Embryonic facial prominence (tissue), 1 donor: ENCODE data around the gene FMNL3.

Source experiments
- DNase-seq: peaks from one replicate; pipeline ENCODE4 v3.0.0-alpha.2; 2016; ENCODE audit errors: extremely low spot score

The FMNL3 gene

DNA sequence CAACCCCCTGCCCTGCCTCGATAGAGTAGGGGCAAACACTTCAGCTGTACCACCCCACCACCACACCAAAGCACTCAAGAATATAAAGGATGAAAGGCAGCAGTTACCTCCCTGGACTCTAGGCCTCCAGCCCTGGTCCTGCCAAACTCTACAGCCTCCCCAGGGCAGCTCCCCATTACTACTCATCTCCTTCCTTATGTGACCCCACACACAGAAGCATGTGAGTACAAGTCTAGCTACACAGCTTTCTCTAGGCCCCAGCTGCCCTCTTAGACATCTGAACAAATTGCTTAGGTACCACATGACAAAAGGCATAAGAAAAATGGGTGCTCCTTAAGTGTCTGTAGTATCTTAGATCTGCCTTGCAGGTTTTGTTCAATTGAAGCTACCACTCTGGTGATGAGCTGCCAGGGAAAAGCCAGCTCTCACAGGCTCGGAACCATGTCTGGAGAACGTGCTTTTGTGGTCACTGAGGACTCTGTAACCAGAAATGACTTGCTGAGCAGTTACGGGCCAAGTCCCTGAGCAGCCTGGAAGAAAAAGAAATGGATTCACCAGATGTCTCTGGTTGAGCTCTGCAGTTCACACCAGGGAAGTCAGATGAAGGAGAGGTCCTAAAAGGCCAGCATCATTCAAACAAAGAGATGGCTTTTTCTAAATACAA is 32.8 kb downstream of the FMNL3 start:
- DNase-seq: no peak

- peak; percentile 79 for DNase-seq
Observed at GRCh38 chr12:49673446-49674317, 33.5 kb downstream of the FMNL3 start.

DNA sequence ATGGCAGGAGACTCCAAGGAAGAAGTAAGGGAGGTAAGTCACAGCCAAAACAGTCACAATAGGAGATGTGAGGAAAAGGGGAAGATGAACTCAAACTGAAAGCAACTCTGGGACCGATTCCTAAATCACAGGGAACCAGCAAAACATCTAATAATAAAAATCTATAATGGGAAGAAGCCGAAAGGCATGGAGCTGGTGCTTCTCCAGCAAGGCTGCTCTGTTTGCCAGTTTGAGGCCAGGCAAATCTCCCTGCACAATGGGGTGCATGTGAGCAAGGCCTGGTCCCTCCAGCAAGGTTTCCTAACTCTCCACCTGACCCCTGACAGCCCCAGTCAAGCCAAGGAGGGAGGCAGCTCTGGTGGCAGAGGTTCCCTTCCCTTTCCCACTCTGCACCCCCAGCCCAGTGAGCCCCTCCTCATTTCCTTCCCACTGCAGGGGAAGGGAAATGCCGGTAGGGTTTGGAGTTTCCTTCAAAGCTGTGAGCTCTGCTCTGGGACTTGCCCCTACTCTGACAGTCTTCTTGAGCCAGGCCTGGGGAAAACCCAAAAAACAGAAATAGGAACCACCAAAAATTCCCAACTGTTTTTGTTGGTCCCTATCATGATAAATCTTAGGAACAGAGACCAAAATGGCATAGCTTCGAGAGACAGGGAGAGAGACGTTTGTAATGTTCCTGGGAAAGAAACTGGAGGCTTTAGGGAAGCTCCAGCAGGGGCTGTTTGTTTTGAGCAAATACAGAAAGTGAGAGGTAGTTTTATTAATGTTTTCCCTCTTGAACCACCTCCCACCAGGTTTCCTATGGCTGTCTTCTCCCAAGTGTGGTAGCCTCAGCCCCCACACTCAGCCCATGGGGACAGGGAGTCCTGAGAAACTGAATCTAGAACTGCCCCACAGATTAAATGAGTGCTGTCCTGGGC is 34.6 kb downstream of the FMNL3 start:
- no peak for DNase-seq

DNA sequence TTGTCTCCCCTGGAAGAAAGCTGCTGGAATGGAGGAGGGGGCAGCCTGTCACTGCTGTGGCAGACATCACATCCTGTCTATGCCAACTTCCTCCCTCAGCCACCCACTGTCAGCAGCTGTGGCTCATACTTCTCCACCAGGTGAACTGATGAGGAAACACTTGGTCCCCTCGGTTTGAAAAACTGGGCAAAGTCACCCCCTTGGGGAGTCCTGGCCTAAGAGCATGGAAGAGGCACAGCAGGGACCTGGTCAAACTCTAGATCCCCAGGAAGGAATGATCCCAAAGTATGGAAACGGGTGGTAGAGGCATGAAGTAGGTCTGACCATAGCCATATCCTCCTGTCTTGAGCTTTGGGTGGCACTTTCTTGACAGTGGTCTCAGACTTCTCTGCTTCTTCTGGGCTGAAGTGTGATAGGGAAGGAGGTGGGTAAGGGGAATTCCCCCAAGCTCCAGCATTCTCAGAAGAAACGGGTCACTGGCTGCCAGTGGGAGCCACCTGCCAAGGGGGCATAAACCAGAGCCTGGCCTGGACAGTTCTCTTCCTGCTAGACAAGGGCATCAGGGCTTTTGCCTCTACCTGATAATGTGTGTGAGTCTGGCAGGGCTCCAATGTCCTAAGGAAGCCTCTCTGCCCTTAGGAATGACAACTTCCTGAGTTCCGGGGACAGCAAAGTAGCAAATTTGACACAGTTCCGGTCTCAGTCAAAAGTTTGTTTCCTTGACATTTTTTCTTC is 36.0 kb downstream of the FMNL3 start:
- no peak for DNase-seq

DNA sequence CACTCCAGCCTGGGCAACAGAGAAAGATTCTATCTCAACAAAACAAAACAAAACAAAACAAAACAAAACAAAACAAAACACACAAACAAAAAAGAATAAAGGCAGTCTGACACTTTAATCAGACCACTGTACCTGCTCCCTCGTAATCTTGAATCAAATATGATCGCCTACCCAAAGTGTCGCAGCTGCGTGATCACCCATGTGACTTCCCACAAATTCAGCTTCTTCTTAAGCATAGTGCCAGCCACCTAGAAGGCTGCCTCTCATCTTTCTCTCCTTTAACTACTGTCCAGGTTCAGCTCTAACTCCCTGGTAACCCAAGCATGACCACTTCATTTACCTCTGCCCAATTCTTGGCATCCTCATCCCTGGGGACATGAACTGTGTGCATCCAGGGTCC is 37.4 kb downstream of the FMNL3 start:
- no peak for DNase-seq

GRCh38 chr12:49667325-49668090 is 39.7 kb downstream of the FMNL3 start:
- no peak for DNase-seq

DNA sequence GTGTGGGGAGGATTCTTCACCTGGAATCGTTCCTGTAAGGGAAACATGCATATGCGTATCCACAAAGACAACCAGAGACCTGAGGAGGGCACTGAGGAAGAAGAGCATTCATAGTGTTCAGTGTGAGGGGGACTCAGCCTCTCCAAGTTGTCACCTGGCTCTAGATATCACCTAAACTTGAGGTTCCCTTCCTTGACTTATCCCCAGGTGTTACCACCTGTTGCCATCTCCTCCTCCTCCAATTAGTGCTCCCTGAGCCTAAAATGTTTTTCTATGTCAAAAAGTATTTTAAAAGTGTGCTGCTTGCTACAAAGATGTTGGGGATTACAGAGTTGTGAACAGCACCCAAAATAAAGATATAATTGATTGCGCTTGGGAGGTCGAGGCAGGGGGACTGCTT is 41.0 kb downstream of the FMNL3 start:
- no peak for DNase-seq

- no peak for DNase-seq
Observed at GRCh38 chr12:49665384-49665783, 41.8 kb downstream of the FMNL3 start.

- DNase-seq: no peak
Observed at GRCh38 chr12:49664591-49665239, 42.5 kb downstream of the FMNL3 start.

GRCh38 chr12:49664167-49664566 is 43.0 kb downstream of the FMNL3 start:
- no peak for DNase-seq

- DNase-seq: peak; percentile 38
Observed at GRCh38 chr12:49662998-49663843, 44.0 kb downstream of the FMNL3 start.

DNA sequence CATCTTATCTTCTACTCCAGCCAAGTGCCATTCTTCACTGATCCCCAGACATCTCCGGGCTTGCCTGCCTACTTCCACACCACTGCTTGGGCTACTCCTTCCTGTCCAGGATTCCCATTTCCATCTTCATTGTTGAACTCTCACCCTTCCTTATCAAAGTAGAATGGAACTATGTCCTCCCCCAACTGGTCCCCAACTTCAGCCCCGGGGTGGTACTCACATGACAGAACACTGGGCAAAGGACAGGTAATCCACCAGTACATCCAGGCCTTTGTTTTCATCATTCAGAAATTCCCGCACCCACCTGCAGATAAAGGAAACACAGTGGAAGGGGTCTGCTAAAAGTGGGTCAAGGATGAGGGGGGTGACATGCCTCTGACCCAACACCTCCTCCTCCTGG is 45.5 kb downstream of the FMNL3 start:
- no peak for DNase-seq

- no peak for DNase-seq
Observed at GRCh38 chr12:49661191-49661590, 46.0 kb downstream of the FMNL3 start.

- no peak for DNase-seq
Observed at GRCh38 chr12:49659753-49660152, 47.5 kb downstream of the FMNL3 start.

GRCh38 chr12:49658276-49658675 is 48.9 kb downstream of the FMNL3 start:
- DNase-seq: no peak

DNA sequence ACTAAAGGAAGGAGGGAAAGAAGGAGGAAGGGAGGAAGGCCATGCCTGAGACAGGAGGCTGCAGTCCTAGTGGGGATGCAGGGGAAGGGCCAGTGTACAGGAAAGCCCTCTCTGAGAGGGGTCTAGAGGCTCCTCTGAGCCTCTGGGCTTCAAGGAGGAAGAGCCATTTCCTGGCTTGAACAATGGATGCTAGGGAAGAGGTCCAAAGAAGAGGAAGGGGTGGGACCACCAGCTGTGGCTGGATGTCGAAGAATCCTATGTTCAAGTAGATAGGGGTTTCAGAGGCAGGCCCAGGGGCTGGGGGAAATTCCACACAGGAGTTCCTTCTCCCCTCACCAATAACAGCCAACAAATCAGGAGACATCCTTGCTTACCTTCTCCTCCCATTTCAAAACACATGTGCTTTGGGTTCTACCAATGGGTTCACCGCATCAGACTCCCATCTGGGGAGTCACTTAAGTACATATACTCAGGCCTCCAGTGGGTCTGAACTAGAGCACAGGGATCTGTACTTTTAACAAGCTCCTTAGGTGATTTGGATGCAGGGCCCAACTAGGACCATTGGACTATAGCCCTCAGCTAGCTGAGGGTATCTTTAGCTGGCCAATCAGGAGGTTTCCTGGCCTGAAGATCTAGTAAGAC is 51.5 kb downstream of the FMNL3 start:
- DNase-seq: no peak

GRCh38 chr12:49654715-49655114 is 52.5 kb downstream of the FMNL3 start:
- DNase-seq: no peak

DNA sequence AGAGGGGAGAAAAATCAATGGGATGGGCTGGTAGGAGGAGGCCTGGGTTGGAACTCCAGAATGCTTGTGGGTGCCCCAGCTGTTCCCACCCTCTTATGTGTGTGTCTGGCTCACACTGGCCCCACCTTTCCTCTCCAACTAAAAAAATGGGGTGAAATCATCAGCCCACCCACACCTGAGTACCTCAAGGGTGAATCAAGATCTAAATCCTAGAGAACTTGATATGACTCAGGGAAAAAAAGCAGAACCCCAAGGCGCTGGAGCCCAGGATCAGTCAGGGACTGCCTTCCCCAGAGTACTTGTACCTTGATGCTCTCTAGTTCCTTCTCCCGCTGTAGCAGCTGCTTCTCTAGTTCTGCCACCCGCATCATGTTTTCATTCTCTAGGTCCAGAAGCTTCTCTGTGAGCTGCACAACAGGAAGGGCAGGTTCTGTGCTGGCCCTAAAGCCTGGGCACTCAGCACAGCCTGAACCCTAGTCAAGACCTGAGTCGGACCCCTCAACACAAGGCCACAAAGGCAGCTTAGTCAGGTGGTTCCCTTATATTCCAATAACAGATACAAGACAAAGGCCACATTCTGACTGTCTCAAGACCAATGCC is 54.2 kb downstream of the FMNL3 start:
- DNase-seq: no peak
